ENCODE results near the gene METAP1. TPM values are rescaled to one million over a fixed set of nuclear protein-coding genes. Genes with fewer than 3 reads are reported as not detected.

METAP1 gene
- total RNA-seq, 1 experiment from 2014 or later = 63.5 TPM

GRCh38 chr4:99088481-99089365, 93.2 kb downstream of the METAP1 start, which contains the start of gene ADH5:
TSS of gene ADH5 (minus strand) at chr4:99088788. CDS start at chr4:99088700, 88 bp downstream.
- Mint-ChIP-seq H3K4me3 (peak within 1 kb of the TSS; percentile 94 to 95), H3K36me3 (ENCODE audit: insufficient read depth in 1 of 3, low read depth in 3 of 3) (peaks cover 14 to 33% (median 23%) of the 10 kb centered on the region in 3 experiments), H3K27ac (peak within 1 kb of the TSS; percentile 99 to 100 (median 100)), H3K9me3 (no peaks in the 10 kb centered on the region; a peak in 1 of 5 replicates), H3K27me3 (ENCODE audit: low read depth) (no peaks in the 10 kb centered on the region), H3K4me1 (peaks cover 32% of the 10 kb centered on the region in 2 experiments)
- peak within 1 kb of the TSS; percentile 98 for H3K14ac ChIP-seq (ENCODE audit: insufficient read depth, low read length)
- no peak within 1 kb of the TSS for H2BK20ac ChIP-seq (ENCODE audit: low read depth, low read length, poor library complexity, severe bottlenecking)
- peak within 1 kb of the TSS; percentile 96 for H3K18ac ChIP-seq (ENCODE audit: insufficient read length, low read depth, low read length)
- H3K23me2 ChIP-seq (ENCODE audit: insufficient read length, low read depth, low read length, poor library complexity, severe bottlenecking) = peaks cover 8% of the 10 kb centered on the region
- H2BK120ac ChIP-seq (ENCODE audit: low read depth, low read length, poor library complexity, severe bottlenecking) = no peak within 1 kb of the TSS
- TF ChIP-seq, protein P1, sequence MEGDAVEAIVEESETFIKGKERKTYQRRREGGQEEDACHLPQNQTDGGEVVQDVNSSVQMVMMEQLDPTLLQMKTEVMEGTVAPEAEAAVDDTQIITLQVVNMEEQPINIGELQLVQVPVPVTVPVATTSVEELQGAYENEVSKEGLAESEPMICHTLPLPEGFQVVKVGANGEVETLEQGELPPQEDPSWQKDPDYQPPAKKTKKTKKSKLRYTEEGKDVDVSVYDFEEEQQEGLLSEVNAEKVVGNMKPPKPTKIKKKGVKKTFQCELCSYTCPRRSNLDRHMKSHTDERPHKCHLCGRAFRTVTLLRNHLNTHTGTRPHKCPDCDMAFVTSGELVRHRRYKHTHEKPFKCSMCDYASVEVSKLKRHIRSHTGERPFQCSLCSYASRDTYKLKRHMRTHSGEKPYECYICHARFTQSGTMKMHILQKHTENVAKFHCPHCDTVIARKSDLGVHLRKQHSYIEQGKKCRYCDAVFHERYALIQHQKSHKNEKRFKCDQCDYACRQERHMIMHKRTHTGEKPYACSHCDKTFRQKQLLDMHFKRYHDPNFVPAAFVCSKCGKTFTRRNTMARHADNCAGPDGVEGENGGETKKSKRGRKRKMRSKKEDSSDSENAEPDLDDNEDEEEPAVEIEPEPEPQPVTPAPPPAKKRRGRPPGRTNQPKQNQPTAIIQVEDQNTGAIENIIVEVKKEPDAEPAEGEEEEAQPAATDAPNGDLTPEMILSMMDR (conservative IDR thresholded peaks at IDR 0.05) = no peak
- peak within 1 kb of the TSS; percentile 96 for H3K4me2 ChIP-seq (ENCODE audit: insufficient read depth, insufficient read length, low read length)
- H3K27me3 ChIP-seq (ENCODE audit: insufficient read depth, low read length) = no peaks in the 10 kb centered on the region
- H4K5ac ChIP-seq (ENCODE audit: insufficient read length, low read depth, low read length) = peak within 1 kb of the TSS; percentile 89
- H3K9me3 ChIP-seq (ENCODE audit: control insufficient read depth, low read depth, low read length) = no peaks in the 10 kb centered on the region
- no peak within 1 kb of the TSS for H3T11ph ChIP-seq (ENCODE audit: low read length)
- H3K79me1 ChIP-seq (ENCODE audit: insufficient read depth, low read depth, low read length, poor library complexity, severe bottlenecking) = no peaks in the 10 kb centered on the region
- H2AK5ac ChIP-seq (ENCODE audit: insufficient read length, low read length) = no peak within 1 kb of the TSS
- H2BK15ac ChIP-seq (ENCODE audit: low read depth, low read length) = no peak within 1 kb of the TSS
- peak within 1 kb of the TSS; percentile 64 for H3K27ac ChIP-seq (ENCODE audit: insufficient read length, low read depth, low read length)
- no peaks in the 10 kb centered on the region for H4K20me1 ChIP-seq (ENCODE audit: control insufficient read depth, insufficient read depth, insufficient read length)
- peak within 1 kb of the TSS; percentile 98 for H3K9ac ChIP-seq (ENCODE audit: extremely low read depth, insufficient read length, low read length)
- peak within 1 kb of the TSS; percentile 90 for H4K8ac ChIP-seq (replicated peaks; ENCODE audit: insufficient read length, low read depth, low read length)
- peak within 1 kb of the TSS; percentile 68 for H2AFZ ChIP-seq (ENCODE audit: low read length)
- DNase-seq = peak; percentile 89
- H3K23ac ChIP-seq (ENCODE audit: insufficient read length, low read depth, low read length) = no peak within 1 kb of the TSS
- no peak within 1 kb of the TSS for H4K91ac ChIP-seq (ENCODE audit: insufficient read length, low read depth, low read length)
- no peaks in the 10 kb centered on the region for H3K4me1 ChIP-seq (ENCODE audit: insufficient read depth, low read length)
- peak within 1 kb of the TSS; percentile 49 for H2BK5ac ChIP-seq (ENCODE audit: insufficient read length, low read length)
- WGBS (ENCODE audit: extremely low coverage, insufficient read length, low lambda C conversion rate) = no CpG with 5 or more reads among the region's 53 CpGs
- peaks cover 9% of the 10 kb centered on the region for H3K79me2 ChIP-seq (ENCODE audit: insufficient read depth, low read length)
- H3K4ac ChIP-seq (ENCODE audit: low read depth, low read length) = no peak within 1 kb of the TSS; the same call in 1 of the 2 replicates
- H3K56ac ChIP-seq (ENCODE audit: insufficient read length, low read depth, low read length) = peak within 1 kb of the TSS; percentile 63
- no peak within 1 kb of the TSS for H2BK12ac ChIP-seq (ENCODE audit: insufficient read length, low read depth, low read length)
